ENCODE data around the gene LACRT.
"Not testable (repeated sequence)": the region's sequence is repeated elsewhere in the genome, so short reads cannot be mapped to it uniquely, and the experiment has no call there.

Gene LACRT

GRCh38 chr12:54639112-54639511, 4.4 kb upstream of the LACRT start:
- not testable (repeated sequence) for DNase-seq (ENCODE audit: low spot score)

- DNase-seq (ENCODE audit: low spot score), result no peak
These were observed 2.5 kb downstream of the LACRT start for GRCh38 chr12:54631988-54632728.

DNA sequence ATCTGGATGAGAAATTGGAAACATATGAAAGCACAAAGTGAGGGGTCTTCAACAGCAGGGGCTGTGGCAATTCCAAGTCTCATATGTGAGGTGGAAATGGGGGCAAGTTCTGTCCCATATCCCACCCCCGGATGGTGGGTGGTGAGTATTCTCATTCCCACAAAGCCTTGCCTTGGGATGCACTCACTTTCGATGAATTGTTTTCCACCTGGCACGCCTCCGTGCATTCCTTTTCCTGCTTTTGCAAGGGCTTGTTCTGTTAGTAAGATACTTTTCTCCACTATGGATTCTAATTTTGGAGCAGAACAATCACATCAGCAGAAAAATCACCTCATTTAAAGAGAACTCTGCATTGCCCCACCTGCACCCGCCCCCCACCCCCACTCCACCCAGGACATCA, 3.1 kb downstream of the LACRT start:
- no peak for DNase-seq (ENCODE audit: low spot score)

- DNase-seq (ENCODE audit: low spot score), result no peak
These were observed 4.8 kb downstream of the LACRT start for GRCh38 chr12:54629925-54630324.

GRCh38 chr12:54628186-54628846, 6.4 kb downstream of the LACRT start:
- no peak for DNase-seq (ENCODE audit: low spot score)

DNA sequence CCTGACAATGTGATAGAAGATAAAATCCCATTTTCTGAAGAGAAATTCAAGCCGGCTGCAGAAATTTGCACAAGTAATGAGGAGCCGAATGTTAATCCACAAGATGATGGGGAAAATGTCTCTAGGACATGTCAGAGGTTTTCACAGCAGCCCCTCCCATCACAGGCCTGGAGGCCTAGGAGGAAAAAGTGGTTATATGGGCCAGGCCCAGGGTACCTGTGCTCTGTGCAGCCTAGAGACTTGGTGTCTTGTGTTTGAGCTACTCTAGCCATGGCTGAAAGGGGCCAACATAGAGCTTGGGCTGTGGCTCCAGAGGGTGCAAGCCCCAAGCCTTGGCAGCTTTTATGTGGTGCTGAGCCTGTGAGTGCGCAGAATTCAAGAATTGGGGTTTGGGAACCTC, 7.4 kb downstream of the LACRT start:
- DNase-seq (ENCODE audit: low spot score), result no peak

DNA sequence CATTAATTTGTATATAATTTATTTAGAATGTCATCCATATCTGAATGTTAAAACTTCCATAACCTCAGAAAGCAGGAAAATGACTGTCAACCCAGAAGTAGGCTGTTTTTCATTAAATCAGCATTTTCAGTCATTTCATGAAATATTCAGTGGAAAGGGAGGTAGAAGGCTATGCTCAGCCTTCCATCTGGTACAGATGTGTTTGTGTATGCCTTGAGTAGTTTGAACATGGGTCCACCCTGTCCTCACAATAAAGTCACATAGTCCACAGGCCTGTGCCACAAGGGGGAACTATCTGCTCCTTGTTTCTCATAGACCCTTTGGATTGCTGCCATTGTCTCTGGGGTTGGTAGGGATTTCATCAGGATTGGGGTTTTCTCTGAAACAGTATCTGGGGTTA, 9.1 kb downstream of the LACRT start:
- DNase-seq (ENCODE audit: low spot score), result no peak

GRCh38 chr12:54624315-54625279, 10.1 kb downstream of the LACRT start:
- DNase-seq (ENCODE audit: low spot score), result no peak

GRCh38 chr12:54622463-54623183, 12.1 kb downstream of the LACRT start:
- no peak for DNase-seq (ENCODE audit: low spot score)

DNA sequence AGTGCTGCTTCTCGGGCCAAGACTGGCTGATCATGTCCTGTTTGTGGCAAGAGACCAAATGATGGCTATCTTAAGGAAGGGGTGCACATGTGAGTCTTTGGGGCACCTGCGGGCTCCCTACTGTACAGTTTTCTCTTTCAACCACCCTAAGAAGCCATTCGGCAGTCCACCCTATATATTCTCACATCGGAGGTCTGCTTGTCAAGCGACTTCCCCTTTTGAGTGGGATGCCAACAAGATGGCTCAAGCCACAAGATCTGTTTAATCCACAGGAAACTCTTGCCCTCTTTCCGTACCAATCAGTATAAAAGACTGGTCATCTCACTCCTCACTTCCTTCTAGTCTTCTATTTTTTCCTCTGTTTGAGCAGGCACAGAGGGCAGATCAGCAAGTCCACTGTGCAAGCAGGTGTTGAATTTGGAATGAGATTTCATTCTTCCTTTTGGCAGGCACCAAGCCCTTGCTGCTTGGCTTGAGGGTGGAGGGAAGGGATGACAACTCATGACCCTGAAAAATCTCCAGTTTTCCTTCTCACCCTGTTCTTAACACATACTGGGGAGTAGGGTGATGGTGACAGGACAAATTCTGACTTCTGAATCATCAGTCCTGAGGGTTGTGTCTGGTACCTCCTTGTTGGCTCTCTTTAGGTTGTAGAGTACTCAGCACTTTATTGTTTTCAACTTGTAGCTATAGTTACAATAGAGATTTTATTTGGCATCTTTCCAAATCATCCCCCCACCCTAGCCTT, 17.6 kb downstream of the LACRT start:
- no peak for DNase-seq (ENCODE audit: low spot score)

DNA sequence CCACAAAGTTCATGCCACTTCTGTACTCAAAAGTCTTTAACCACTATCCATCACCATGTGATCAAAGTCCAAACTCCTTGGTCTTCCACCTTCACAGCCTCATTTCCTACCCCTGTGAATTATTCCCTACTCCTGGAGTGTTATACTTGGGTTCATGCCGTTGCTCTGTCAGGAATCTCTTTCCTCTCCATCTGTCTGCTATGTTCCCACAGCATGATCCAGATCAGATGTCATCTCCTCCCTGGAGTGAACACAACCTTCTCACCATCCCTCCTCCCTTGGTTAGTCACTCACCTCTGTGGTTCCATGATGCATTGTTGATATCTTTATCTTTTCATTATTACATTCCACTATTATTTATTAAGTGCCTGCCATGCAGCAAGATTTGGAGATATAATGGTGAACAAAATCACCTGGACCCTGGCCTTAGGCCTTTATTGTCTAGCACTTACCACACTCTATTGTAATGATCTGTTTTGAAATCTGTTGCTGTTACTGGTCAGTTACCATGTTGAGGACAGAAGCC, 22.4 kb downstream of the LACRT start:
- no peak for DNase-seq (ENCODE audit: low spot score)

GRCh38 chr12:54611715-54612149, 23.0 kb downstream of the LACRT start:
- no peak for DNase-seq (ENCODE audit: low spot score)

GRCh38 chr12:54608769-54609168, 25.9 kb downstream of the LACRT start:
- DNase-seq (ENCODE audit: low spot score), result no peak

DNA sequence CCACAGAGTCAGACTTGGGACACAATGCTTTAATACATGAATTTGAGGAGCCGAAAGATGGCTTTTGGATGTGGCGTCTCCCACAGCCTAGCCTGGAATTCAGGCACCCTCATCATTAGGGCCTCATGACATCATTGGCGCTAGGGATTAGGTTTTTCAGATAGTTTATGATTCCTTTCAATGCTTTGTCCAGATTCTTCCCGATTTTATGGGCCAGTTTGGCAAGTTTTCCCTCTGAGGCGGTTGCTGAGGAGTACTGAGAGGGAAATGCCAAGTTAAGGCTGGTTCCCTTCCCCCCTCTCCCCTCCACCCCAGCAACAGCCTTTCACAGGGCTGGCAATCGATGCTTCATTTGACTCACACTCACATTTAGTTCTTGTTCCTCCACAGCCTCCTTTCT, 26.5 kb downstream of the LACRT start:
- no peak for DNase-seq (ENCODE audit: low spot score)

DNA sequence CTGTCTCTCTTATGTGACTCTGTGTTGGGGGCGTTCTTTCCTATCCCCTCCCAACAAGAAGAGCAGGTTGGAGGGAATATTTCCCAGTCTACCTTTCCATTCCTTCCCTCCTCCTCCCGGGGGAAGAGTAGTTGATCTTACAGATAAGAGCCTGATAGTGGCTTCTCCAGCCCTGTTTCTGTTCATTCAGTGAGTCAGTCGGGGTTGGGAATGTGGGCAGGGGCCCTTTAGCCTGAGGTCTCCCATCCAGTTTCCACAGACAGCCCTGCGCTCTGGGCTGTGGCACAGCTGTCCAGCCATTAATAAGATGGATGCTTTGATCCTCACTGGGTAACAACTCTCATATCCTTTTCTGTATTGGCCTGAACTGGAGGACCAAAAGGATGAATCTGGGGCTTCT, 28.1 kb downstream of the LACRT start:
- no peak for DNase-seq (ENCODE audit: low spot score)

DNA sequence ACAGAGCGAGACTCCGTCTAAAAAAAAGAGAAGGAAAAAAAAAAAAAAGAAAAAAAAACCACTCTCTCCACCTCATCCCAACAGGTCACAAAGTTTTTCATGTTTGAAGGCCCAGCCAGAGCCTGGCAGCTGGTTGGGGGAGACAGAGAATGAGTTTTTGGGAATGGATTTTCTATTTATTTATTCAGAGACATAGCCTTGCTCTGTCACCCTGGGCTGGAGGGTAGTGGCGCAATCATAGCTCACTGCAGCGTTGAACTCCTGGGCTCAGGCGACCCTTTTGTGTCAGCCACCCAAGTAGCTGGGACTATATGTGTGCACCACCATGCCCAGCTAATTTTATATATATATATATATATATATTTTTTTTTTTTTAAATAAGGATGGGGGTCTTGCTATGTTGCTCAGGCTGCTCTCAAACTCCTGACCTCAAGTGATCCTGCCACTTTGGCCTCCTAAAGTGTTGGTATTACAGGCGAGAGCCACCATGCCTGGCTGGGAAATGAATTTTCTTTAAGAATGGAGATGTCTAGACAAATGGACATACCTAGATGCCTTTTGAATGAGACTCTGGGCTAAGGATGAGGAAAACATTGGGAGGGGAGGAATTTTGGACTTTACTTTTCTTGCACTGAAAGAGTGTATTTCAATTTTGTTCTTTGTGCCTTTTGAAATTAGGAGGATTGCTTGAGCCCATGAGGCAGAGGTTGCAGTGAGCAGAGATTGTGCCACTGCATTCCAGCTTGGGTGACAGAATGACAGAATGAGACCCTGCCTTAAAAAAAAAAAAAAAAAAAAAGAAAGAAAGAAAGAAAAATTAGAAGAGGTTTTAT, 29.3 kb downstream of the LACRT start:
- DNase-seq (ENCODE audit: low spot score), result no peak

DNA sequence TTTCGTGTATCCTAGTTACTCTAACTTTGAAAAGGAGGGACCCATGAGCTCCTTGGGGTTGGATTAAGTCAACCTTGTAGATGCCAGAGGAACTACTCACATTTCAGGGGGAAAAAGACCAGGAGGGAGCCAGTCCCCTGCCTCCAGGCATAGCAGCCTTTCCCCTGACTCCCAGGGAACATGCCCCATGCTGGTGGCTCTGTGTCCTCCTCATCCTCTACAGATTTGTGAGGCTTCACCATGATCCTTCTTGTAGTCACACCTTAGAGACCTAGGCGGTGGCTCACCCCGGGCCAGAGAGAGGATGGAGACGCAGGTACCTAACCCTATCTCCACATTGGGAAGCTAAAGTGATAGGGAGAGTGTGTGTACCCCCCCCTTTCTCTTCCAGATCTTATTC, 30.3 kb downstream of the LACRT start:
- no peak for DNase-seq (ENCODE audit: low spot score)

GRCh38 chr12:54603872-54604271, 30.8 kb downstream of the LACRT start:
- no peak for DNase-seq (ENCODE audit: low spot score)

DNA sequence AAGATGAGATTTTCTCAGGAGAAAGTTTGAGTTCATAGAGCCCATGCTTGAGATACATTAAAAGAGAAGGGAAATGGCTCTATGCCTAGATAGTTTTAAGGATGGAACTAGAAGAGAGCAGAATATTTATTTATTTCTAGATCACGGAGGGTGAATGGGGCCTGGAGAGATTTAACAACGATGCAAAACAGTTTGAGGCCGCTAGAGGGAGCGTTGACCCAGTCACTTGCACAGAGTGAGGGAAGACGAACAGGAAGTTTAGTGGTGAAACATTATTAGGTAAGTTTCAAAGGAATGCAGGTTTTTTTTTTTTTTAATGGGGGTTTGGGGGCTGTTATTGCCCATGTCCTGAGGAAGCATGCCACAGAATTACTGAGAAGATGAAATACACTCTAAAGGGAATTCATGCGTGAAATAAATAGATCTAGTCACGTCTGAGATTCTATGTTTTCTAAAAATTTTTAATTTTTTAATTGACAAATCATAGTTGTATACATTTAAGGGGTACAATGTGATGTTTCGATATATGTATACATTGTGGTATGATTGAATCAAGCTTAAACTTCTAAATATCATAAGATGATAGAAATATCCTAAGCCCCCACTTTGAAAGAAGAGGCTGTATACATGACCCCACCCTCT, 31.4 kb downstream of the LACRT start:
- peak; percentile 68 for DNase-seq (ENCODE audit: low spot score)

DNA sequence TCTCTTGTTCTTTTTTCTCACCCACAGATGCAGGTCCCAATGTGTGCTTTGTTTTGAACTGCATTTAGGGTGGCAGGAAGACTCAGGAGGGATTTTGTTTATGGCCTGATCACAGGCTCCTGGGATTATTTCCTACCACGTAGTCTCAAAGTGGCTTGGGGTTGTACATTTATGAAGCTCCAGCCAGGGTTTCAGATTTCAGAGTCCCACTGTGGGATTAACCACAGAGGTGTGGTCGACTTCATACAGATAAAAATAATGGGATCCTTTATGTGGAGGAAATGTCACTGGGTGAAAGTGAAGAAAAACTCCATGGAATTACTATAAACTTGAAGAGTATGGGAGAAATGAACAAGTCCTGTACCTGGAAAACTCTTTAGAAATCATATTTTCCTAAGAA, 32.0 kb downstream of the LACRT start:
- DNase-seq (ENCODE audit: low spot score), result no peak

All from CD4-positive, alpha-beta T cell treated with Interleukin-6 at 100 ng/mL for 8 hours (primary cell).